Measurements from ENCODE around the gene CNBD2. TPM values are rescaled to one million over a fixed set of nuclear protein-coding genes. Genes with fewer than 3 reads are reported as not detected.
"Not testable (repeated sequence)": the region's sequence is repeated elsewhere in the genome, so short reads cannot be mapped to it uniquely, and the experiment has no call there.

CNBD2 gene
- total RNA-seq, 1 donor from 2014 or later: 1.8 TPM

DNA sequence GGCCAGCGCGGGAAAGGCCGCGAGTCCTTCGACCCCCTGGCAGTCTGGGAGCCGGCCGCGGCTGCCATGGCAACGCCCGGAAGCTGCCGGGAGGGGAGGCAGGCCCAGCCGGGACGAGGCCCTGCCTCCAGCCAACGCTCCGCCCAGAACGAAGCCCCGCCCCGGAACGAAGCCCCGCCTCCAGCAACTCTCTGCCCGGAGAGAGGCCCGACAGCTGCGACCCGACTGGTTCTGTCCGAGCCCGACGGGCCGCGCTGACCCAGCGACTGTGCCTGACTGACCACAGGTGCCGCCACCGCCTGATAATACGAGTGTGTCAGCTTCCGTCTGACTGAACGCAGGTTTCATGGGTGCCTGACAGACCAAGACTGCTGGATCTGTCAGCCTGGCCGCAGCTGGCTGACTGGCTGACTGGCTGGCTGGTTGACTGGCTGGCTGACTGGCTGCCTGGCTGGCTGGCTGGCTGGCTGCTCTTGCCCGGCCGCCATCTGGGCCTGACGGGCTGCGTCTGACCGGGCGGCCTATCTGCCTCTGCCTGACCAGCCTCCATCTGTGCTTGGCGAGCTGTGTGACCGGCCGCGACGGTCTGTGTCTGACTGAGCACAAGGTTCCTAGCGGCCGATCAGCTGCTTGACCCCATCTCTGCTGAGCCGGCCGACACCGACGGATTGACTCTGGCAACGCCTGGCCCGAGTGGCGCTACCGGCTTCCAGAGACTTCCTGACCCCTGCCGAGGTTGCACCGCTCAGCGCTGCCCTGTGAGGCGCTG is 96.5 kb downstream of the CNBD2 start:
- FAIRE-seq: no peak

DNA sequence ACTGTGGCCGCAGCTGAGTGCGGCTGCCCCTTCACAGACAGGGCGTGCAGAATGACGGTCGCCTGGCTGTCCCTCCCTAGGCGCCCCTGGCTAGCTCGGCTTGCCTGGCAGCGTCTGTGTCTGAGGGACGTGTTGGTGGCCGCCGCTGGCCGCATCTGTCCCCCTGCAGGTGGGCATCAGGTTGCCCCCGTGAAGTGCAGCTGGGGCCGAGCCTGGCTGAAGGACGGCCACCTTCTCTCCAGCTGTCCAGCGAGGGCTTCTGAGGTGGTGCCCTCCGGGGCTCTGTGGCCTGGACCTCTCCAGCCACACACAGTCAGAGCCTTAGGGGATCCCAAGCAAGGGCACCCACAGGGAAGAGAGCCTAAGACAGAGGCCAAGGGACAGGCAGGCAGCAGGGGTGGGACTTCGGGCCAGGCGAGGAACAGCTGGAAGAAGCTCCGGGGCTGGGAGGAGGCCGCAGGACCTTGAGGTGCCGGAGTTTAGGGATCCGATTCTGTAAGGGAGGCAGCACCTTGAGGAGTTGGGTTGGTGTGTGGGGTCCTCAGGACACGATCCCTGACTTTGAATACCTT is 97.1 kb downstream of the CNBD2 start:
- Histone ChIP-seq H3K36me3 (ENCODE audit: control insufficient read depth, insufficient read depth, low read length) (no peaks in the 10 kb centered on the region), H3K27me3 (ENCODE audit: control insufficient read depth, insufficient read depth, low read length) (no peaks in the 10 kb centered on the region), H3K4me3 (ENCODE audit: low read depth, low read length) (peak overlapping the region; percentile 68)
- TF ChIP-seq, protein P1, sequence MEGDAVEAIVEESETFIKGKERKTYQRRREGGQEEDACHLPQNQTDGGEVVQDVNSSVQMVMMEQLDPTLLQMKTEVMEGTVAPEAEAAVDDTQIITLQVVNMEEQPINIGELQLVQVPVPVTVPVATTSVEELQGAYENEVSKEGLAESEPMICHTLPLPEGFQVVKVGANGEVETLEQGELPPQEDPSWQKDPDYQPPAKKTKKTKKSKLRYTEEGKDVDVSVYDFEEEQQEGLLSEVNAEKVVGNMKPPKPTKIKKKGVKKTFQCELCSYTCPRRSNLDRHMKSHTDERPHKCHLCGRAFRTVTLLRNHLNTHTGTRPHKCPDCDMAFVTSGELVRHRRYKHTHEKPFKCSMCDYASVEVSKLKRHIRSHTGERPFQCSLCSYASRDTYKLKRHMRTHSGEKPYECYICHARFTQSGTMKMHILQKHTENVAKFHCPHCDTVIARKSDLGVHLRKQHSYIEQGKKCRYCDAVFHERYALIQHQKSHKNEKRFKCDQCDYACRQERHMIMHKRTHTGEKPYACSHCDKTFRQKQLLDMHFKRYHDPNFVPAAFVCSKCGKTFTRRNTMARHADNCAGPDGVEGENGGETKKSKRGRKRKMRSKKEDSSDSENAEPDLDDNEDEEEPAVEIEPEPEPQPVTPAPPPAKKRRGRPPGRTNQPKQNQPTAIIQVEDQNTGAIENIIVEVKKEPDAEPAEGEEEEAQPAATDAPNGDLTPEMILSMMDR (IDR thresholded peaks at IDR 0.05; ENCODE audit: insufficient read depth, low read length, severe bottlenecking): no peak
- FAIRE-seq: no peak
- DNase-seq (ENCODE audit: low read depth): no peak

More for the DNA sequence above, 96.5 kb downstream of the CNBD2 start:
- H3K4me3 ChIP-seq (ENCODE audit: low read depth, low read length): peak overlapping the region; percentile 68
- H3K36me3 ChIP-seq (ENCODE audit: control insufficient read depth, insufficient read depth, low read length): no peaks in the 10 kb centered on the region
- DNase-seq (ENCODE audit: low read depth): peak; percentile 63
- TF ChIP-seq, protein P1 (IDR thresholded peaks at IDR 0.05; ENCODE audit: insufficient read depth, low read length, severe bottlenecking): no peak
- H3K27me3 ChIP-seq (ENCODE audit: control insufficient read depth, insufficient read depth, low read length): no peaks in the 10 kb centered on the region

DNA sequence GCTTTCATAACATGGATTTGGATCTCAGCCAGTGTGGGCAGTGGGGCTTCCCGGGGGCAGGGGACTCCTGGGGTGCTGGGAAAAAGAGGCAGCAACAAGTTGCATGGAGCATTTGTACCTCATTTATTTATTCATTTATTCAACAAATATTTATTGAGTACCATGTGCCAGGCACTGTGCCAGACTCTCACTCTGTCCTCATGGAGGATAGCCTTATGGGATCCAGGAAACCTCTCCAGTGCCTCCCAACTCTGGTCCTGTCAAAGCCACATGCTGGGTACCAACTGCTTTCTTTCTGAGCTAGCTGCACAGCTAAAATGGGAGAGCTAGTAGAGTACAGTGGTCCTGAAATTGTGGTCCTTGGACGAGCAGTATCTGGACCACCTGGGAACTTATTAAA is 98.4 kb downstream of the CNBD2 start:
- no peak for FAIRE-seq
- H3K27me3 ChIP-seq (ENCODE audit: control insufficient read depth, insufficient read depth, low read length): no peaks in the 10 kb centered on the region
- H3K36me3 ChIP-seq (ENCODE audit: control insufficient read depth, insufficient read depth, low read length): no peaks in the 10 kb centered on the region
- DNase-seq (ENCODE audit: low read depth): no peak
- TF ChIP-seq, protein P1 (IDR thresholded peaks at IDR 0.05; ENCODE audit: insufficient read depth, low read length, severe bottlenecking): no peak
- no peak overlapping the region for H3K4me3 ChIP-seq (ENCODE audit: low read depth, low read length)

DNA sequence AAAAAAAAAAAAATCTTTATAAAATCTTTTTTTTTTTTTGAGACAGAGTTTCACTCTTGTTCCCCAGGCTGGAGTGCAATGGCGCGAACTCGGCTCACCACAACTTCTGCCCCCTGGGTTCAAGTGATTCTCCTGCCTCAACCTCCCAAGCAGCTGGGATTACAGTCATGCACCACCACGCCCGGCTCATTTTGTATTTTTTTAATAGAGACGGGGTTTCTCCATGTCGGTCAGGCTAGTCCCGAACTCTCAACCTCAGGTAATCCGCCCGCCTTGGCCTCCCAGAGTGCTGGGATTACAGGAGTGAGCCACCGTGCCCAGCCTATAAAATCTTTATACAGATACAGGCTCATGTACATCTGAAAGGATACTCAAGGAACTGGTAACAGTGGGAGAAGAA is 100.1 kb downstream of the CNBD2 start:
- H3K27me3 ChIP-seq (ENCODE audit: control insufficient read depth, insufficient read depth, low read length); DNase-seq (ENCODE audit: low read depth); H3K36me3 ChIP-seq (ENCODE audit: control insufficient read depth, insufficient read depth, low read length); FAIRE-seq; H3K4me3 ChIP-seq (ENCODE audit: low read depth, low read length): not testable (repeated sequence)

DNA sequence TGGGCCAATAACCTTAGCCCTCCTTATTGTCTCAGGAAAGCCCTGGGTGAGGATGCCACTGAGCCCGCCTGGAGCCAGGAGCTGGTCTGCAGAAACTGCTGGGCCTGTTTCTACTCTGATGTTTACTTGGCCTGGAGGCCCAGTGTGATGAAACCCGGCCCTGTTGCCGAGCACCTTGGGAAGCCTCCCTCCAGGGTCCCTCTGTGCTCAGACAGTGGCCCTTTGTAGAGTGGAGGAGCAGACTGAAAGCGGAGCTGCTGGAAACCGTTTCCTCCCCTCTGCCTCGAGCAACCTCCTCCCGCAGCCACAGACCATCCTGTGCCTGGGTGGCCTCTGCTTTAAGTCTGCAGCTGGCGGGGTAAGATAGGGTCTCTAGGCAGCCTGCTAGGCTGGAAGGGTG is 102.1 kb downstream of the CNBD2 start:
- TF ChIP-seq, protein P1 (IDR thresholded peaks at IDR 0.05; ENCODE audit: insufficient read depth, low read length, severe bottlenecking): no peak
- DNase-seq (ENCODE audit: low read depth): no peak
- no peak for FAIRE-seq

DNA sequence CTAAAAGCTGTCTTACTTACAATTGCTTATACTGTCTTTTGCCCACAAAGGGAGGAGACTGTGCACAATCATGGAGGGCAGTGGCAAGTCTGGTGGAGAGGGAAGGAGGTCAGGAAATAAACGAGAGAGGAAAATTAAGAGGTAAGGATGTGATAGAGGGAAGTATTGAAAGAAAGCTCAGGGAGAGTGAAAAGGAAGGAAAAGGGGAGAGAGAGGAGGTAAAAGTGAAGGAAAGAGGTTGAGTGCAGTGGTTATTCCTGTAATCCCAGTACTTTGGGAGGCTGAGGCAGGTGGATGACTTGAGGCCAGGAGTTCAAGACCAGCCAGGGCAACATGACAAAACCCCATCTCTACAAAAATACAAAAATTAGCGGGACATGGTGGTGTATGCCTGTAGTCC is 103.5 kb downstream of the CNBD2 start:
- Histone ChIP-seq H3K36me3 (ENCODE audit: control insufficient read depth, insufficient read depth, low read length) (no peaks in the 10 kb centered on the region), H3K4me3 (ENCODE audit: low read depth, low read length) (no peak overlapping the region), H3K27me3 (ENCODE audit: control insufficient read depth, insufficient read depth, low read length) (no peaks in the 10 kb centered on the region)
- FAIRE-seq: no peak
- no peak for DNase-seq (ENCODE audit: low read depth)
- TF ChIP-seq, protein P1 (IDR thresholded peaks at IDR 0.05; ENCODE audit: insufficient read depth, low read length, severe bottlenecking): no peak

More for the DNA sequence above, 102.1 kb downstream of the CNBD2 start:
- no peaks in the 10 kb centered on the region for H3K27me3 ChIP-seq (ENCODE audit: control insufficient read depth, insufficient read depth, low read length)
- H3K36me3 ChIP-seq (ENCODE audit: control insufficient read depth, insufficient read depth, low read length): no peaks in the 10 kb centered on the region
- no peak overlapping the region for H3K4me3 ChIP-seq (ENCODE audit: low read depth, low read length)

All from bronchial epithelial cell (primary cell).